Activated T-cell treated with anti-CD3 and anti-CD28 coated beads for 4 hours (primary cell): ENCODE data around the gene INSYN2A.

ENCODE experiments used
- DNase-seq: peaks from one replicate; pipeline ENCODE4 v3.0.0-alpha.2; 2020

The INSYN2A gene

DNA sequence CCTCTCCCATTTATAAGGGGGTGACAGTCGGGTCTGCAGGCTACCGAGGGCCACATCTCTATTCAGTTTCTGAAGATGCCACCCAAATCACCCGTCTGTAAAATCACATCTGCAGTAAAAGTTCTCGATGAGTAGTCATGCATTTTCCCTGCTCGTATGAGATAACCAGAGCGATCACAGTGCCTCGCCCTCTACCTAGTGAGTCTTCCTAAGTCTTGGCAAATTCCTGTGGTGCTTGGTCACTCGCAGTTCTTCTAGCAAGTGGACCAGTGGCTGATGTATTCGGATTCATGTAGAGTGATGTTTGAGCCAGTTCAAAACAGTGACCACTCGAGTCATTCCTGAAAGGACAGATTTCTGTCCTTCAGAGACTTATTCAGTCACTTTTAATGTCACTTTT, 44.9 kb downstream of the INSYN2A start:
- DNase-seq: no peak

DNA sequence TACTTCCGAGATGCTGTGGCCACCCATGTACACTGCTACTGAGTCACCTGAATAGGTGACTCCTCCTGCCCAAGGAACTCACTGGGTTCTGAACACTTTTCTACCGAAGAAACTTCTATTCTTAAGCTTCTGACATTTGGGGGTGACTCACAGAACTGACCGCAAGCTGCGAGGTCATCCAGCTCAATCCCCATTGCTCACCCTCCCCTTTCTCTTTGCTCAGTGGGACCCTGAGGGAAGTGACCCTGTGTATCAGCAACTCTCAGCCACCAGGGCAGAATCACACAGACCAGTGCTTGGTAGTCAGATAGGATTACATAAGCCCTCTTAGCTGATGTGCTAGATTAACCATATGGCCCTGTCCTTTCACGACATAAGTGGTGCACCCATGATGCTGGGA, 46.3 kb downstream of the INSYN2A start:
- DNase-seq: no peak

DNA sequence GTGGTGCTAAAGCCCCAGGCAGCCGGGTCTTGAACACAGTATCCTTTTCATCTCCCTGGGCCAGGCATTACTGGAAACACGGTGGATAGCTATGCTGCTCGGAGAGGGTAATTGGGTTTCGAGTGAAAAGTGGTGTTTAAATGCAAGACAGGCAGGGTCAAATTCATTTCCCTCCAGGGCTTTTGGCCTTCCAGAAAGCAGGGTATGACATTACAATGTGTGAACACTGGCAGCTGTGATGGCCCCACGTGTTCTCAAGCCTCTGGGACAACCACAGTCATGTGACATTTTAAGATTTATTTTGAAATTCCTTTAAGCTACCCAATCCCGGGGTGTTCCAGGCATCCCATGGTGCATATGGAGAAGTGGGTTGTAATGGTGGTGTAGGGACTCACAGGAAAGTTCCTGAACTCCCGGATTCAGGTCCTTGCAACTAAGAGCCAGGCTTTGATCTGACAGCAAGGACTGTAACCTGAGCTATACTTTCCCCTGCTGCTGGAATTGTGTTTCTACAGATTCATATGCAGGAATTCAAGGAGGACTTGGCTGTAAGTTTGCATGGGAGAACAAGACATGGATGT, 46.8 kb downstream of the INSYN2A start:
- no peak for DNase-seq

DNA sequence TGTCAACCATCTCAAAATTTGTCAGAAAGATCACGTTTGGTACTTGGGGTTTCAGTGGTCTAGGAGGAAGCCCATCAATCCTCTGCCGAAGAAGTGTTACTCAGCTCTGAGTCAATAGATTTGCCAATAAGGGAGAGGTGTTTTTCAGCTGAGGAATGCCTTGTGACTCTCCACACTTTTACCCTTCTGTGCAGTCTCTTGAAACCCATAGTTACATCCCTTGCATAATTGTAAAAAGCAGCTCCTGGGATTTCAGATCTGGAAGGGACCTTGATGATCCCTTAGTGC, 47.5 kb downstream of the INSYN2A start:
- DNase-seq: no peak

DNA sequence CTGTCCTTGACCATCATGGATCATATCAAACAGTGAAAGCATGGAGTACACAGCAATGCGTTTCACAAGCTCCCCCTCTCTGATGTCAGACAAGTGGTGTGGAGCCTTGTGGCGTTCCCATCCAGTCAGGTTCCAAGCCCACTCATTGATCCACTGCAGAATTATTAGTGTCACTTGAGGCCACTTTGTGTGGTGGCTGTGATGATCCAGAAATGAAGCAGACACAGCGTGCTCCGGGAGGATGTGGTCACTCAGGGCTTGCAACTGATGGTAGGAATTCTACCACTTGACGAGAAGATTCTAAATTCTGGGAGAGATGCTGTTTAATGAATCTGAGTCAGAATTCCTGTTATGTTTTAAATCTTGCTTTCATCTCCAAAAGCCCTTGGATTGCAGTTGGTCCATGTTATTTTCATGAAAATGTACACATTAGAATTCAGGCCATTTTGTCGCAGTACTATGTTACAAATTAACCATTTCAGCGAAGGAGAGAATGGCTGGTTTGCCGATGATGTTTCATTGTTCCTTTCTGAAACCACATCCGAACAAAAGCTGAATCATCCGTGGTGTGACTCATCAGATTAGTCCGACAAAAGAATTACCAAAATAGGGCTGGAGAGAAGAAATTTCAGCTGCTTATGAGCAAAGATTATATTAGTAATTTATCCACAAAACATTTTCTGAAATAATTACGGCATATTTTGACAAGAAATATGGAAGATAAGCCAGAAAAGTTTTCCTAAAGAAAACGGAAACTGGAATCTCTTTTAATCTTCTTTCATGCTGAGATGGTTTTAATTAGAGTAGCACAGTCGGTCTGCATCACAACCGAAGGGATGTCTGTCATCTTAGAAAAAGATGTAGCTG, 48.1 kb downstream of the INSYN2A start:
- DNase-seq: no peak

DNA sequence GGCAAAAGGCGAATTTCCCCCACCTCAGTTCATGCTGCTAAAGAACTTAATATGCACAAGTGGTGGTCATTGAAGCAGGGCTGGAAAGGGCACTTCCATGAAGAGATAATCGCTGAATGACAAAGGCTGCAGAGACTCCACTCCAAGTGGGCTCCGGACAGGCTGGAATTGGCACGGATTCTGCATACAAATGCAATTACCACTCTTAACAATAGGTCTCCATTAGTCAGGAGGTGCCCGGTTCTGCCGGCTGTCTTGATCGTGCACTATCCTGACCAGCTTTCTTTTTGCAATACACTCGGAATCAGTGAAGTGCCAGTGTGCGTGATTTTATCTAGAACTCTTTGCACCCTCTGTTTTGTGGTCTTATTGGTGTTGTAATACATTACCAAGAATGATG, 49.7 kb downstream of the INSYN2A start:
- no peak for DNase-seq
